Measurements from ENCODE around the gene ZNF639. TPM values are rescaled to one million over a fixed set of nuclear protein-coding genes. Genes with fewer than 3 reads are reported as not detected.
"Not testable (repeated sequence)": the region's sequence is repeated elsewhere in the genome, so short reads cannot be mapped to it uniquely, and the experiment has no call there.

The ZNF639 gene
- 10 to 100 TPM; 64.7 to 65.2 TPM for total RNA-seq
- 10 to 100 TPM; 56.5 to 63.0 (median 60.1) TPM for polyA plus RNA-seq
- total RNA-seq: 79.8 to 119 (median 91.0) reads per million in 6 experiments

DNA sequence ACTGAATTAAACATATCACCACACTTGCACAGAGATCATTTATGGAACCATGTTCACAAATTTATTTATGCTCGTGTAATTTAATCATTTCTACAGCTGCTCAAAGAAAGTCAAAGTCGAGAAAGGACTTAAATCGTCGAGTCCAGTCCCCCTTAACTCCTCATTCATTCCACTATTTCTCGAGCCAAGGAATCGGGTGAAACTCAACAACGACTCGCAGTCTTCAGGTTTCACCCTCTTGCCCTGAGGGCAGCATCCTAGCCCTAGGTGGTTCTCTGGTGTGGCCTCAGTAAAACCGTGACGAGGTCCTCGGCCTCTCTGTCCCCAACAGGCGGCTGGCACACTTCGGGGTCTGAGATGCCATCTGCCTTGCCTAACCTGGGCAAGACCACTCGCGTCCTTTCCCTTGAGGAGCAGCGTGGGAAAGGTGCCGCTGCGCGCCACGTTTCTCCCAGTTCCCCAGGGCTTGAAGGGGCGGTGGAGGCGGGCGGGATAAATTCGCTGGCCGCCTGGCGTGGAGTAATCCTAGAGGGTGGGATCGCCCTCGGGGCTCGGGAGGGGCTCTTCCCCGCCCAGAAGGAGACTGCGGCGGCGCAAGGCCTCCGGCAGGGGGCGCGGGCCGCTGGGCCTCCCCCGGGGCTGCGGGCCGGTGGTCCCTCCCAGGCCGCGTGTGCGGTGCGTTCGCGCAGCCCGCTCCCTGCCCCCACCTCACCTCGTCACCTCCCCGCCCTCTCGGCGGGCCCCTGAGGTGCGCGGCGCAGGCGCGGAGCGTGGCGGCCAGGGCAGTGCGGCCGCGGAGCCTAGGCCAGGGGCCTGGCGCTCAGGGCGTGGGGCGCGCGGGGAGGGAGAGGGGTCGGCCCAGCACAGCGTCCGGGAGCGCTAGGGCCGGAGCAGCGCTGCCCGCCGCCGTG lies at the start of gene ZNF639:
Gene ZNF639, plus strand, starts transcription at position 746 of the 911 bp plus-strand sequence. CDS start 5,263 bp downstream, outside the sequence.
- Mint-ChIP-seq H3K27me3 (no peaks in the 10 kb centered on the region), H3K9me3 (no peaks in the 10 kb centered on the region)

DNA sequence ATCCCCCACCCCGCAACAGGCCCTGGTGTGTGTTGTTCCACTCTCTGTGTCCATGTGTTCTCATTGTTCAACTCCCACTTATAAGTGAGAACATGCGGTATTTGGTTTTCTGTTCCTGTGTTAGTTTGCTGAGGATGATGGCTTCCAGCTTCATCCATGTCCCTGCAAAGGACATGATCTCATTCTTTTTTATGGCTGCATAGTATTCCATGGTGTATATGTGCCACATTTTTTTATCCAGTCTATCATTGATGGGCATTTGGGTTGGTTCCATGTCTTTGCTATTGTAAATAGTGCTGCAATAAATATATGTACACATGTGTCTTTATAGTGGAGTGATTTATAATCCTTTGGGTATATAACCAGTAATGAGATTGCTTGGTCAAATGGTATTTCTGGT lies 48.4 kb upstream of the ZNF639 start:
- H3K4me3 Mint-ChIP-seq, H3K27ac Mint-ChIP-seq, H3K9me3 Mint-ChIP-seq, DNase-seq, ATAC-seq, POLR2A ChIA-PET, H3K36me3 Mint-ChIP-seq, H3K4me1 Mint-ChIP-seq: not testable (repeated sequence)
- peaks cover 0 to 13% (median 9%) of the 10 kb centered on the region in 5 donors for H3K27me3 Mint-ChIP-seq

More for the DNA sequence above, at the start of gene ZNF639:
- ATAC-seq (peak; percentile 80 to 86), DNase-seq (peak; percentile 82 to 92 (median 89))
- POLR2A ChIA-PET: interaction anchor here (0.6 to 6.0 kb wide), 12 partner anchors 25 to 1590 kb away, joined by 3 to 72 read pairs (median 4); partner anchors contain the start of genes FXR1, MFN1, MRPL47 and NDUFB5
- H3K36me3 Mint-ChIP-seq: peaks cover 0 to 24% (median 0%) of the 10 kb centered on the region in 3 donors
- peak within 1 kb of the TSS; percentile 83 to 97 (median 90) for H3K4me3 Mint-ChIP-seq
- peak within 1 kb of the TSS; percentile 92 to 96 (median 95) for H3K27ac Mint-ChIP-seq
- peaks cover 13 to 45% (median 37%) of the 10 kb centered on the region in 4 donors for H3K4me1 Mint-ChIP-seq

DNA sequence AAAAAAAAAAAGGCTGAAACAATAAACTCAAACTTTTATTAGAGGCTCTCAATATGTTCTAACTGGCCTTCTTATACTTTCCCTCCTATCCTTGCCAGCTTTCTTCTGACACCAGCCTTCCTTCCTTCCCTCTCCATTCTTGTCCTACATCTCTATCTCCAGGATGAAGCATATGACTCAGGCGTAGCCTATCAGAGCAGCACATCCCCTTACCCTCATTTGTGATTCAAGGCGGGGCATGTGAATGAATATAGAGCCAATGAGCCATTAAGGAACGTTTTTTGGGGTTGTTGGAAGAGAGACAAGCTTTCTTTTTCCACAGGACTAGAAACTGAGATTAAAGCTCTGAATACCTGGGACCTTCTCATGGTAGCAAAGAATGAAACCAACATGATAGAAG lies 46.8 kb upstream of the ZNF639 start:
- no peaks in the 10 kb centered on the region for H3K36me3 Mint-ChIP-seq

DNA sequence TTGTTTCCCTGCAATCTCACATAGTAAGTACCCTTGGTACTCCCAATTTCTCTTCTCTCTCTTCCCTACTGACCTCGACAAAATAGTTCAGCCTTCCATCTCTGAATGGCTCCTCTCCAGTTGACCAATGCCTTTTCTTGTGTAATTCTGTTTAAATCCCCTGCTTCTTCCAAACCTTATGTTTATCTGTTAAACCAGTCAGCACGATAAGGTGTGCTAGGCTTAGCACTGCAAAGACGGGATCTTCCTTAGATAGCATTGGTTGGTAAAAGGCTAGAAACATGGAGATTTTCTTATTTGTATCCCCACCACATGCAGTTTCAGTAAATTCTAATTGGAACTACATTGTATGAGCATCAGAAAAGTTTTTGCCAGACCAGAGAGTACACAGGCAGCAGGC lies 46.1 kb upstream of the ZNF639 start:
- POLR2A ChIA-PET: no interaction called here
- H3K36me3 Mint-ChIP-seq: no peaks in the 10 kb centered on the region
- H3K27me3 Mint-ChIP-seq: peaks cover 0 to 21% (median 8%) of the 10 kb centered on the region in 5 donors
- DNase-seq (no peak), ATAC-seq (no peak)
- no peak overlapping the region for H3K4me3 Mint-ChIP-seq
- no peaks in the 10 kb centered on the region for H3K9me3 Mint-ChIP-seq
- H3K4me1 Mint-ChIP-seq: peaks cover 0 to 2% (median 0%) of the 10 kb centered on the region in 4 donors
- H3K27ac Mint-ChIP-seq: peak overlapping the region in 1 of 10 donors; percentile 60

More for the DNA sequence above, 46.8 kb upstream of the ZNF639 start:
- peaks cover 0 to 2% (median 0%) of the 10 kb centered on the region in 4 donors for H3K4me1 Mint-ChIP-seq
- DNase-seq (no peak), ATAC-seq (no peak)
- no peaks in the 10 kb centered on the region for H3K9me3 Mint-ChIP-seq
- POLR2A ChIA-PET: interaction anchor here (0.7 kb wide), 1 partner anchor 1317 kb away, joined by 7 read pairs; no protein-coding TSS in a partner anchor
- H3K4me3 Mint-ChIP-seq: no peak overlapping the region
- peaks cover 0 to 21% (median 8%) of the 10 kb centered on the region in 5 donors for H3K27me3 Mint-ChIP-seq
- no peak overlapping the region for H3K27ac Mint-ChIP-seq

DNA sequence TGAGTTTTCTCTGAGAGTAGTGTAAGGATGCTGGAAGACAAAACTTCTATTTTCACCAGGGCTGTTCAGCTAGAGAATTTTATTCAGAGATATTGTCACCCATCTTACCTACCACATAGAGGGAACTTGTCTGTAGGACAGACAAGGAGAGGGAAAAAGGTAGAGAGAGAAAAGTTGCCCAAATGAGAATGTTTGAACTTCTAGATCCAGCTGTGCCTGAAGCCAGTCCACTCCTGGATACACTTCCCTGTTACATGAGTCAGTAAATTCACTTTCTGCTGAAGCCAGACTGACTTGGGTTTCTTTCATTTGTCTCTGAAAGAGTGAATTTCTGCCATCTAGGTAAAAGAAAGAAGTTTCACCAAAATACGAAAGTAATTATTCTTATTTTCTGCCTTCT lies 44.7 kb upstream of the ZNF639 start:
- Mint-ChIP-seq H3K4me3 (no peak overlapping the region), H3K9me3 (no peaks in the 10 kb centered on the region), H3K27me3 (peaks cover 2 to 24% (median 14%) of the 10 kb centered on the region in 5 donors), H3K36me3 (no peaks in the 10 kb centered on the region), H3K4me1 (no peaks in the 10 kb centered on the region), H3K27ac (no peak overlapping the region)
- POLR2A ChIA-PET: no interaction called here
- DNase-seq (no peak), ATAC-seq (no peak)

DNA sequence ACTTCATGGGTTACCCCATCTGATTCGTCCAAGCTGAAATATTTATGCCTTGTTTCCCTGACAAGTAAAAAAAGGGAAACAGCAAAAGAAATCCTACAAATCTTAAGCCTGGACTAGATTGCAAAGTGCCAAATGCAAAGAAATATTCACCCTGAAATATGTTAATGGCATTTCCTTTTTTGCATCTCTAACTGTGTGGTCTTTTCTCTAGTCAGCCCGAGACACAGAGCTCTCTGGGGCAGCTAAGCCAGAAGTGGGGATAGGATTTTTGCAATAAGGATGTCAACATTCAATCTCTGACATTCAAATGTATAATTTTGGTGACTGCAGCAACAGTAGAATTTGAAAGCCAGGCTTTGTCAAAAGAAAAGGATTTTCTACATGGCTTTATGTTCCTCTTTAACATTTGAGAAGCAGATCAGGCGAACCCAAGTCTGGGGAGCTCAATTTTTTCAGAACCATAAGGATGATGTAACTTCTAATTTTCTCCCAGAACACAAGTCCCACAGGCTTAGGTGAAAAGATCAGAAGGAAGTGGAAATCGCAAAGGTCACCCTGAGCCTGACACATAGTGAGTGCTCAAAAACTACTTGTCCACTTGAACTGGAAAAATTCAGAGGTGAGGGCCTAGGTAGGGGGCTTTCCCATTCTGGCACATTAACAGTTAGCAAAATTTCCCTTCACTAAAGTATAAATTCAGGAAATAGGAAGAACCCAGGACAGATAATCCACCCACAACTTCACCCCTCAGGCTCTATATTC lies 43.7 kb upstream of the ZNF639 start:
- Mint-ChIP-seq H3K36me3 (no peaks in the 10 kb centered on the region), H3K27ac (no peak overlapping the region), H3K4me3 (no peak overlapping the region), H3K27me3 (peaks cover 2 to 24% (median 15%) of the 10 kb centered on the region in 5 donors), H3K9me3 (no peaks in the 10 kb centered on the region), H3K4me1 (no peaks in the 10 kb centered on the region)
- no peak for DNase-seq
- ATAC-seq: no peak
- POLR2A ChIA-PET: no interaction called here

DNA sequence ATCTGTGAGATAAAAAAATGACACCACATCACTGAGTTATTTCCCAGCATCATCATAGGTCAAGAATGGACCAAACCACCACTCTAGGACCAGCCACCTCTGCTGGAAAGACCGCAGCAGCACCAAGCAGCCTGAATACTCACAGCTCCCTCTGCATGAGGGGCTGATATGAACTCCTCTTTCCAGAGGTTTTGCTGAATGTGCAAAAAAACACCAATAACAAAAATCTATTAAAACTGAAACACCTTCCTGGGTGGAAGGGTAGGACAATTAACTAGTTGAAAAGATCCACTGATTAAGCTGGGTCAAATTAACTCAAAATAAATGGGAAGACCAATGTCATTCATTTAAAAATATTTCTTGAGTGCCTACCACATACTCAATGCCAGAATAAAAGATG lies 43.0 kb upstream of the ZNF639 start:
- no peaks in the 10 kb centered on the region for H3K9me3 Mint-ChIP-seq
- ATAC-seq (no peak), DNase-seq (no peak)
- POLR2A ChIA-PET: no interaction called here
- no peak overlapping the region for H3K4me3 Mint-ChIP-seq
- H3K4me1 Mint-ChIP-seq: no peaks in the 10 kb centered on the region
- H3K27me3 Mint-ChIP-seq: peaks cover 3 to 23% (median 15%) of the 10 kb centered on the region in 5 donors
- H3K36me3 Mint-ChIP-seq: no peaks in the 10 kb centered on the region
- H3K27ac Mint-ChIP-seq: no peak overlapping the region

DNA sequence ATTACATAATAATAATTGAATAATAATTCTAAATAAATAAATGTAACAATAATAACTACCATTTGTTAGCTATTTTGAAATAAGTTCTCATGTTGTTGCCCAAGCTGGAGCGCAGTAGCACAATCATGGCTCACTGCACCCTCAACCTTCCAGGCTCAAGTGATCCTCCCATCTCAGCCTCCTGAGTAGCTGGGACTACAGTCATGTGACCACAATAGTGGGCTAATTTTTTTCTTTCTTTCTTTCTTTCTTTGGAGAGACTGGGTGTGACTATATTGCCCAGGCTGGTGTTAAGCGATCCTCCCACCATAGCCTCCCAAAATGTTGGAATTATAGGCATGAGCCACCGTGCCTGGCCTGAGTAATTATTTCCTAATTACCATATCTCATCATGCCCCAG lies 41.0 kb upstream of the ZNF639 start:
- POLR2A ChIA-PET: no interaction called here
- ATAC-seq (no peak), DNase-seq (no peak)
- H3K9me3 Mint-ChIP-seq: no peaks in the 10 kb centered on the region
- no peaks in the 10 kb centered on the region for H3K4me1 Mint-ChIP-seq
- no peaks in the 10 kb centered on the region for H3K36me3 Mint-ChIP-seq
- peaks cover 3 to 23% (median 8%) of the 10 kb centered on the region in 5 donors for H3K27me3 Mint-ChIP-seq
- H3K4me3 Mint-ChIP-seq: no peak overlapping the region
- H3K27ac Mint-ChIP-seq: no peak overlapping the region

DNA sequence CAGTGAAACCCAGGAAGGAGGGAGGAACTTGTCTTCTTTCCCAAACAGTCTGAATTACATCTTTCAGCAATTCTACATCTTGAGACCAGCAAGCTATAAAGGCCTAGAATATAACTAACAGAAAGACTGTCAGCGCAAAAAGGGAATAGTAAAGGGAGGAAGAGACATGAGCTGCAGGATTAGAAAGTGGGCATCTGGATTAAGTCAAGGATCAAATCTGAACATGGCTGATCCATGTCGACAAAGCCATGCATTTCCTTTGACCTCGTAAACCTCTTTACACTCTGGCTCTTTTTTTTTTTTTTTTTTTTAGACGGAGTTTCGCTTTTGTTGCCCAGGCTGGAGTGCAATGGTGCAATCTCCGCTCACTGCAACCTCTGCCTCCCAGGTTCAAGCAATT lies 36.5 kb upstream of the ZNF639 start:
- Mint-ChIP-seq H3K4me3 (no peak overlapping the region), H3K36me3 (no peaks in the 10 kb centered on the region), H3K27me3 (peaks cover 0 to 11% (median 5%) of the 10 kb centered on the region in 5 donors), H3K4me1 (no peaks in the 10 kb centered on the region), H3K27ac (no peak overlapping the region), H3K9me3 (no peaks in the 10 kb centered on the region)
- DNase-seq (no peak), ATAC-seq (no peak)
- POLR2A ChIA-PET: no interaction called here

GRCh38 chr3:179288845-179289244 lies 34.0 kb upstream of the ZNF639 start:
- DNase-seq: no peak
- POLR2A ChIA-PET: interaction anchor here (0.6 kb wide), 1 partner anchor 44 kb away, joined by 6 read pairs; no protein-coding TSS in a partner anchor
- no peak for ATAC-seq
- Mint-ChIP-seq H3K36me3 (no peaks in the 10 kb centered on the region), H3K4me3 (no peak overlapping the region), H3K27ac (no peak overlapping the region), H3K4me1 (no peaks in the 10 kb centered on the region), H3K9me3 (no peaks in the 10 kb centered on the region), H3K27me3 (peaks cover 0 to 6% (median 3%) of the 10 kb centered on the region in 5 donors)

GRCh38 chr3:179289295-179289694 lies 33.5 kb upstream of the ZNF639 start:
- POLR2A ChIA-PET: interaction anchor here (0.6 kb wide), 1 partner anchor 44 kb away, joined by 6 read pairs; no protein-coding TSS in a partner anchor
- H3K27me3 Mint-ChIP-seq: peaks cover 0 to 6% (median 3%) of the 10 kb centered on the region in 5 donors
- no peak overlapping the region for H3K27ac Mint-ChIP-seq
- ATAC-seq (no peak), DNase-seq (no peak)
- H3K4me1 Mint-ChIP-seq: no peaks in the 10 kb centered on the region
- no peaks in the 10 kb centered on the region for H3K36me3 Mint-ChIP-seq
- no peaks in the 10 kb centered on the region for H3K9me3 Mint-ChIP-seq
- no peak overlapping the region for H3K4me3 Mint-ChIP-seq

GRCh38 chr3:179292450-179292849 lies 30.4 kb upstream of the ZNF639 start:
- ATAC-seq (no peak), DNase-seq (no peak)
- H3K27me3 Mint-ChIP-seq: peaks cover 4 to 11% (median 8%) of the 10 kb centered on the region in 5 donors
- peaks cover 0 to 4% (median 0%) of the 10 kb centered on the region in 3 donors for H3K36me3 Mint-ChIP-seq
- POLR2A ChIA-PET: no interaction called here
- no peak overlapping the region for H3K27ac Mint-ChIP-seq
- no peaks in the 10 kb centered on the region for H3K4me1 Mint-ChIP-seq
- no peak overlapping the region for H3K4me3 Mint-ChIP-seq
- peaks cover 0 to 4% (median 0%) of the 10 kb centered on the region in 9 donors for H3K9me3 Mint-ChIP-seq
